OCI-M2 (cell line): Measurements from ENCODE around the gene NKX6-2.
"Not testable (repeated sequence)": the region's sequence is repeated elsewhere in the genome, so short reads cannot be mapped to it uniquely, and the experiment has no call there.

Experiments
- DNase-seq: peaks from one replicate; lab custom pipeline; 2025; ENCODE audit not compliant: unreplicated experiment; lab: John Stamatoyannopoulos, UW

Gene NKX6-2

GRCh38 chr10:132761395-132762060, 24.4 kb downstream of the NKX6-2 start:
- no peak for DNase-seq

GRCh38 chr10:132758865-132759264, 27.1 kb downstream of the NKX6-2 start:
- no peak for DNase-seq

GRCh38 chr10:132757171-132757570, 28.8 kb downstream of the NKX6-2 start:
- no peak for DNase-seq

GRCh38 chr10:132756591-132756990, 29.4 kb downstream of the NKX6-2 start:
- no peak for DNase-seq

GRCh38 chr10:132755166-132755711, 30.7 kb downstream of the NKX6-2 start:
- no peak for DNase-seq

GRCh38 chr10:132754071-132754470, 31.9 kb downstream of the NKX6-2 start:
- no peak for DNase-seq

GRCh38 chr10:132753596-132753995, 32.4 kb downstream of the NKX6-2 start:
- DNase-seq: no peak

- no peak for DNase-seq
These were observed 33.0 kb downstream of the NKX6-2 start for GRCh38 chr10:132752961-132753360.

- DNase-seq: no peak
These were observed 33.6 kb downstream of the NKX6-2 start for GRCh38 chr10:132752378-132752777.

GRCh38 chr10:132750936-132751335, 35.0 kb downstream of the NKX6-2 start:
- DNase-seq: no peak

GRCh38 chr10:132749371-132749795, 36.6 kb downstream of the NKX6-2 start:
- no peak for DNase-seq

GRCh38 chr10:132748545-132749370, 37.2 kb downstream of the NKX6-2 start:
- no peak for DNase-seq

GRCh38 chr10:132748135-132748534, 37.8 kb downstream of the NKX6-2 start:
- no peak for DNase-seq

GRCh38 chr10:132746801-132747625, 38.9 kb downstream of the NKX6-2 start:
- DNase-seq: no peak

- DNase-seq: no peak
These were observed 39.6 kb downstream of the NKX6-2 start for GRCh38 chr10:132746386-132746785.

- no peak for DNase-seq
These were observed 40.0 kb downstream of the NKX6-2 start for GRCh38 chr10:132745971-132746370.

GRCh38 chr10:132745511-132745910, 40.4 kb downstream of the NKX6-2 start:
- DNase-seq: no peak

GRCh38 chr10:132744839-132745238, 41.1 kb downstream of the NKX6-2 start:
- no peak for DNase-seq

GRCh38 chr10:132743925-132744490, 41.9 kb downstream of the NKX6-2 start:
- DNase-seq: no peak

GRCh38 chr10:132743196-132743924, 42.6 kb downstream of the NKX6-2 start:
- not testable (repeated sequence) for DNase-seq
